RWPE2 (cell line): Measurements from ENCODE around the gene WDR4.
"Not testable (repeated sequence)": the region's sequence is repeated elsewhere in the genome, so short reads cannot be mapped to it uniquely, and the experiment has no call there.

Experiments used
- ATAC-seq: fragments of 200-7000 bp; cut with Tn5 transposase; 3 replicates; pipeline ENCODE4 v1.9.1; 2021; ENCODE audit warnings: low read depth
- DNase-seq: peaks from one replicate; pipeline ENCODE4 v3.0.0-alpha.2; 2020; ENCODE audit warnings: low spot score
- H3K27ac ChIP-seq: fragments of 450-650 bp; 2 replicates; pipeline ENCODE4 v1.5.1; 2017; ENCODE audit warnings: mild to moderate bottlenecking; ENCODE audit not compliant: poor library complexity, severe bottlenecking
- H3K27me3 ChIP-seq: fragments of 250-450 bp; sonication (Bioruptor Pico); 2 replicates; pipeline ENCODE4 v1.5.1; 2021; ENCODE audit warnings: mild to moderate bottlenecking, moderate library complexity; ENCODE audit not compliant: insufficient read depth, poor library complexity, severe bottlenecking
- H3K36me3 ChIP-seq: fragments of 250-450 bp; sonication (Bioruptor Pico); 2 replicates; pipeline ENCODE4 v1.5.1; 2020; ENCODE audit warnings: low read depth, mild to moderate bottlenecking, moderate library complexity
- H3K4me1 ChIP-seq: fragments of 250-450 bp; sonication (Bioruptor Pico); 2 replicates; pipeline ENCODE4 v1.5.1; 2021; ENCODE audit warnings: mild to moderate bottlenecking, moderate library complexity; ENCODE audit not compliant: insufficient read depth, poor library complexity, severe bottlenecking
- H3K4me3 ChIP-seq: fragments of 250-450 bp; sonication (Bioruptor Pico); 2 replicates; pipeline ENCODE4 v1.5.1; 2021; ENCODE audit warnings: mild to moderate bottlenecking, moderate library complexity; ENCODE audit not compliant: severe bottlenecking
- H3K9me3 ChIP-seq: fragments of 250-450 bp; sonication (Bioruptor Pico); 2 replicates; pipeline ENCODE4 v1.5.1; 2021; ENCODE audit warnings: mild to moderate bottlenecking, moderate library complexity; ENCODE audit not compliant: severe bottlenecking
- CTCF ChIP-seq: fragments of 450-650 bp; IDR thresholded peaks from one replicate; pipeline ENCODE4 v1.5.1; 2017; ENCODE audit warnings: mild to moderate bottlenecking, moderate library complexity; ENCODE audit not compliant: poor library complexity, severe bottlenecking

The WDR4 gene

GRCh38 chr21:42806509-42807140, 72.7 kb downstream of the WDR4 start:
- no peak for TF ChIP-seq CTCF
- Histone ChIP-seq H3K36me3 (no peaks in the 10 kb centered on the region), H3K4me3 (no peak overlapping the region), H3K27ac (no peak overlapping the region), H3K27me3 (no peaks in the 10 kb centered on the region), H3K9me3 (no peaks in the 10 kb centered on the region), H3K4me1 (no peaks in the 10 kb centered on the region)
- DNase-seq (no peak), ATAC-seq (no peak)

- not testable (repeated sequence) for H3K36me3 ChIP-seq, H3K27ac ChIP-seq, ATAC-seq, DNase-seq, H3K9me3 ChIP-seq, H3K4me3 ChIP-seq, H3K4me1 ChIP-seq, H3K27me3 ChIP-seq
Observed at GRCh38 chr21:42801616-42802015, 77.7 kb downstream of the WDR4 start.

GRCh38 chr21:42799948-42800347, 79.4 kb downstream of the WDR4 start:
- no peak for ATAC-seq
- no peaks in the 10 kb centered on the region for H3K27me3 ChIP-seq
- peaks cover 3% of the 10 kb centered on the region for H3K4me1 ChIP-seq

GRCh38 chr21:42799516-42799915, 79.8 kb downstream of the WDR4 start:
- no peak for TF ChIP-seq CTCF
- Histone ChIP-seq H3K36me3 (no peaks in the 10 kb centered on the region), H3K27me3 (no peaks in the 10 kb centered on the region), H3K9me3 (no peaks in the 10 kb centered on the region), H3K4me3 (no peak overlapping the region), H3K4me1 (peaks cover 3% of the 10 kb centered on the region), H3K27ac (no peak overlapping the region)
- DNase-seq (no peak), ATAC-seq (peak; percentile 80; the same call in 2 of the 3 replicates)

More at GRCh38 chr21:42799948-42800347, 79.4 kb downstream of the WDR4 start:
- H3K36me3 ChIP-seq = no peaks in the 10 kb centered on the region
- no peak for TF ChIP-seq CTCF
- no peak for DNase-seq
- H3K4me3 ChIP-seq = no peak overlapping the region
- H3K27ac ChIP-seq = no peak overlapping the region
- H3K9me3 ChIP-seq = no peaks in the 10 kb centered on the region
